ENCODE data around the gene SGCD.

DNA sequence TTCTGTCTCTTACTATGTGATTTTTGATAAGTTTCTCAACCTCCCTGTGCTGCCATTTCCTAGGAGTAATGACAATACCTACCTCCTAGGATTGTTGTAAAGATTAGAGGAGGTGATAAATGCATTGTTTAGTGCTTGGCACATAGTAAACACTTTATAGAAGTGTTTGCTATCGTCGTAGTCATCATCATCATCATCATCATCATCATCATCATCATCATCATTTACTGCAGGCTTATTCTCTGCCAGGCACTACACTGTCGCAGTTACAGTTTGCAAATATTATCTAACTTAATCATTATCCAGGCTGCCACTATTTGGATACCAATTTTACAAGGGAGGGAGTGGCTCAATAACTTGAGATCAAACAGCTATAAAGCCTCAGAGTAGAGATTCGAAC, 24.5 kb downstream of the SGCD start:
- TF ChIP-seq ZFP3 (CRISPR knock-in tag; IDR thresholded peaks at IDR 0.05) (no peak), ESRRG (CRISPR knock-in tag; IDR thresholded peaks at IDR 0.05) (no peak), RARB (CRISPR knock-in tag; IDR thresholded peaks at IDR 0.05) (no peak), TCF4 (CRISPR knock-in tag; IDR thresholded peaks at IDR 0.05; ENCODE audit: borderline replicate concordance) (no peak), TOX (CRISPR knock-in tag; IDR thresholded peaks at IDR 0.05; ENCODE audit: borderline replicate concordance) (no peak), ZNF8 (CRISPR knock-in tag; IDR thresholded peaks at IDR 0.05) (no peak)
